ENCODE measurements around the gene ATG5.

- TF ChIP-seq CTCF (conservative IDR thresholded peaks at IDR 0.05; ENCODE audit: low read length) (no peak), EZH2phosphoT487 (IDR thresholded peaks at IDR 0.05; ENCODE audit: borderline replicate concordance, low read depth, low read length) (no peak)
Observed at GRCh38 chr6:106226676-106227075, 98.9 kb downstream of the ATG5 start.
